H9 (cell line): ENCODE data around the gene GPR176. TPM values are rescaled to one million over a fixed set of nuclear protein-coding genes. Genes with fewer than 3 reads are reported as not detected.

ENCODE experiments used
- DNase-seq: peaks from one replicate; pipeline ENCODE4 v3.0.0-alpha.2; 2017
- H2AFZ ChIP-seq: one replicate; pipeline ENCODE4 v1.6.1; 2013; ENCODE audit warnings: mild to moderate bottlenecking, low read length, control low read depth, moderate library complexity
- H2AK5ac ChIP-seq: 2 replicates; pipeline ENCODE4 v1.6.1; 2013; ENCODE audit warnings: low read length, control low read depth, mixed read lengths; ENCODE audit not compliant: insufficient read length
- H2BK120ac ChIP-seq: one replicate; pipeline ENCODE4 v1.6.1; 2013; ENCODE audit warnings: low read depth, mild to moderate bottlenecking, low read length, control low read depth, inconsistent platforms; ENCODE audit not compliant: poor library complexity, severe bottlenecking
- H2BK12ac ChIP-seq: 2 replicates; pipeline ENCODE4 v1.6.1; 2013; ENCODE audit warnings: low read length, control low read depth, mixed read lengths, low read depth; ENCODE audit not compliant: insufficient read length
- H2BK15ac ChIP-seq: 2 replicates; pipeline ENCODE4 v1.6.1; 2013; ENCODE audit warnings: low read depth, low read length, control low read depth
- H2BK20ac ChIP-seq: one replicate; pipeline ENCODE4 v1.6.1; 2013; ENCODE audit warnings: low read depth, mild to moderate bottlenecking, low read length, control low read depth, inconsistent platforms; ENCODE audit not compliant: poor library complexity, severe bottlenecking
- H2BK5ac ChIP-seq: 2 replicates; pipeline ENCODE4 v1.6.1; 2013; ENCODE audit warnings: low read length, control low read depth, mixed read lengths; ENCODE audit not compliant: insufficient read length
- H3K14ac ChIP-seq: 2 replicates; pipeline ENCODE4 v1.6.1; 2013; ENCODE audit warnings: low read length, control low read depth; ENCODE audit not compliant: insufficient read depth
- H3K18ac ChIP-seq: 2 replicates; pipeline ENCODE4 v1.6.1; 2013; ENCODE audit warnings: low read depth, mild to moderate bottlenecking, mixed read lengths, low read length, control low read depth; ENCODE audit not compliant: insufficient read length
- H3K23ac ChIP-seq: 2 replicates; pipeline ENCODE4 v1.6.1; 2013; ENCODE audit warnings: low read length, control low read depth, mixed read lengths, low read depth; ENCODE audit not compliant: insufficient read length
- H3K23me2 ChIP-seq: 2 replicates; pipeline ENCODE4 v1.6.1; 2013; ENCODE audit warnings: low read depth, mild to moderate bottlenecking, mixed read lengths, low read length, control low read depth; ENCODE audit not compliant: insufficient read length, poor library complexity, severe bottlenecking
- H3K27ac ChIP-seq: 2 replicates; pipeline ENCODE4 v1.5.1; 2013; ENCODE audit warnings: low read length, control low read depth, mixed read lengths, low read depth; ENCODE audit not compliant: insufficient read length
- H3K27me3 ChIP-seq: 2 replicates; pipeline ENCODE4 v1.6.1; 2013; ENCODE audit warnings: low read length, control low read depth, inconsistent platforms; ENCODE audit not compliant: insufficient read depth
- H3K4ac ChIP-seq: 2 replicates; pipeline ENCODE4 v1.6.1; 2013; ENCODE audit warnings: low read depth, mild to moderate bottlenecking, control low read depth, inconsistent platforms, low read length, moderate library complexity
- H3K4me1 ChIP-seq: 2 replicates; pipeline ENCODE4 v1.6.1; 2013; ENCODE audit warnings: low read length, control low read depth, inconsistent platforms; ENCODE audit not compliant: insufficient read depth
- H3K4me2 ChIP-seq: 2 replicates; pipeline ENCODE4 v1.6.1; 2013; ENCODE audit warnings: low read length, control low read depth, mixed read lengths; ENCODE audit not compliant: insufficient read length, insufficient read depth
- H3K56ac ChIP-seq: 2 replicates; pipeline ENCODE4 v1.6.1; 2013; ENCODE audit warnings: low read depth, mild to moderate bottlenecking, mixed read lengths, low read length, control low read depth; ENCODE audit not compliant: insufficient read length
- H3K79me1 ChIP-seq: 2 replicates; pipeline ENCODE4 v1.6.1; 2013; ENCODE audit warnings: low read depth, mild to moderate bottlenecking, moderate library complexity, low read length, control low read depth, inconsistent platforms; ENCODE audit not compliant: insufficient read depth, poor library complexity, severe bottlenecking
- H3K79me2 ChIP-seq: 2 replicates; pipeline ENCODE4 v1.6.1; 2013; ENCODE audit warnings: low read length, control low read depth, inconsistent platforms; ENCODE audit not compliant: insufficient read depth
- H3K9ac ChIP-seq: 2 replicates; pipeline ENCODE4 v1.6.1; 2013; ENCODE audit warnings: low read length, control low read depth, mixed read lengths; ENCODE audit not compliant: insufficient read length; ENCODE audit errors: extremely low read depth
- H3K9me3 ChIP-seq: one replicate; pipeline ENCODE4 v1.6.1; 2013; ENCODE audit warnings: low read depth, low read length, inconsistent platforms; ENCODE audit not compliant: control insufficient read depth
- H3T11ph ChIP-seq: one replicate; pipeline ENCODE4 v1.6.1; 2013; ENCODE audit warnings: mild to moderate bottlenecking, low read length, control low read depth, inconsistent platforms
- H4K20me1 ChIP-seq: one replicate; pipeline ENCODE4 v1.6.1; 2013; ENCODE audit not compliant: control insufficient read depth, insufficient read length, insufficient read depth
- H4K5ac ChIP-seq: 2 replicates; pipeline ENCODE4 v1.6.1; 2013; ENCODE audit warnings: low read depth, mild to moderate bottlenecking, mixed read lengths, low read length, control low read depth; ENCODE audit not compliant: insufficient read length
- H4K8ac ChIP-seq: replicated peaks from 2 replicates; pipeline ENCODE4 v1.6.1; 2013; ENCODE audit warnings: low read length, control low read depth, mixed read lengths, low read depth; ENCODE audit not compliant: insufficient read length
- H4K91ac ChIP-seq: 2 replicates; pipeline ENCODE4 v1.6.1; 2013; ENCODE audit warnings: low read depth, mild to moderate bottlenecking, moderate library complexity, mixed read lengths, low read length, control low read depth; ENCODE audit not compliant: insufficient read length
- H3K27ac Mint-ChIP-seq, 3 experiments: 2 replicates in 2 of 3; 3 replicates in 1 of 3; pipeline ENCODE4 v1.8.0; 2020 to 2021; ENCODE audit warnings: mixed read lengths in 3 of 3, mild to moderate bottlenecking in 1 of 3, moderate library complexity in 1 of 3
- H3K27me3 Mint-ChIP-seq: 2 replicates; pipeline ENCODE4 v1.8.0; 2021; ENCODE audit warnings: low read depth, mild to moderate bottlenecking, moderate library complexity, mixed read lengths
- H3K36me3 Mint-ChIP-seq, 3 experiments: 2 replicates in 2 of 3; 3 replicates in 1 of 3; pipeline ENCODE4 v1.8.0; 2020 to 2021; ENCODE audit warnings: low read depth in 3 of 3, mixed read lengths in 3 of 3; ENCODE audit not compliant: insufficient read depth in 1 of 3
- H3K4me1 Mint-ChIP-seq, 2 experiments: 2 replicates each; pipeline ENCODE4 v1.8.0; 2020; ENCODE audit warnings: mixed read lengths in 2 of 2
- H3K4me3 Mint-ChIP-seq, 2 experiments: 2 replicates in 1 of 2; 3 replicates in 1 of 2; pipeline ENCODE4 v1.8.0; 2020 to 2021; ENCODE audit warnings: mild to moderate bottlenecking in 2 of 2, mixed read lengths in 2 of 2, moderate library complexity in 1 of 2
- H3K9me3 Mint-ChIP-seq, 2 experiments: 2 replicates in 1 of 2; 3 replicates in 1 of 2; pipeline ENCODE4 v1.8.0; 2020; ENCODE audit warnings: mild to moderate bottlenecking in 2 of 2, mixed read lengths in 2 of 2, moderate library complexity in 1 of 2
- CTCF ChIP-seq: fragments of 200-600 bp; sonication (generic); conservative IDR thresholded peaks from 3 replicates; pipeline ENCODE4 v1.8.0; 2021; ENCODE audit warnings: antibody characterized with exemption, mild to moderate bottlenecking
- WGBS: extraction: QIAGEN DNeasy Blood & Tissue Kit; methylation state at CpG from one replicate; pipeline ENCODE4 v1.1.7; 2013; ENCODE audit warnings: missing lambda C conversion rate, low lambda C conversion rate, mixed read lengths; ENCODE audit not compliant: insufficient read length; ENCODE audit errors: extremely low coverage; 5-methylcytosine and 5-hydroxymethylcytosine counted together
- total RNA-seq: library from RNA; stranded (reverse); gene quantifications from 2 replicates; pipeline ENCODE4 v1.2.1, GENCODE V29; 2021

The GPR176 gene
- total RNA-seq, 1 experiment from 2014 or later = 132 TPM

GRCh38 chr15:39783244-39783820, 136.7 kb downstream of the GPR176 start:
- no peak overlapping the region for H3K14ac ChIP-seq
- H3K4me1 Mint-ChIP-seq = peaks cover 51 to 56% of the 10 kb centered on the region in 2 experiments
- no peak overlapping the region for H2BK12ac ChIP-seq
- H3T11ph ChIP-seq = no peak overlapping the region
- no peak for TF ChIP-seq CTCF
- peaks cover 8% of the 10 kb centered on the region for H3K23me2 ChIP-seq
- no peak overlapping the region for H2BK5ac ChIP-seq
- H3K36me3 Mint-ChIP-seq = no peaks in the 10 kb centered on the region
- no peak overlapping the region for H4K8ac ChIP-seq
- no peak overlapping the region for H2BK120ac ChIP-seq
- no peaks in the 10 kb centered on the region for H4K20me1 ChIP-seq
- H3K4me3 Mint-ChIP-seq = peak overlapping the region; percentile 84 to 92
- H3K27ac ChIP-seq = no peak overlapping the region
- H4K91ac ChIP-seq = no peak overlapping the region
- no peak overlapping the region for H2AK5ac ChIP-seq
- H2BK15ac ChIP-seq = no peak overlapping the region
- no peaks in the 10 kb centered on the region; the same call in 1 of the 2 replicates for H3K79me2 ChIP-seq
- H3K27me3 ChIP-seq = no peaks in the 10 kb centered on the region
- H3K4ac ChIP-seq = no peak overlapping the region
- H3K79me1 ChIP-seq = no peaks in the 10 kb centered on the region
- peak overlapping the region; percentile 95 for H3K9ac ChIP-seq
- H3K27ac Mint-ChIP-seq = peak overlapping the region; percentile 57 to 98 (median 93); a peak in 6 of 7 replicates
- no peak for DNase-seq
- no peak overlapping the region for H3K23ac ChIP-seq
- H3K9me3 ChIP-seq = no peaks in the 10 kb centered on the region
- H2AFZ ChIP-seq = no peak overlapping the region
- H3K4me2 ChIP-seq = peak overlapping the region; percentile 92
- H2BK20ac ChIP-seq = no peak overlapping the region
- no CpG with 5 or more reads among the region's 10 CpGs for WGBS
- no peak overlapping the region for H3K56ac ChIP-seq
- no peak overlapping the region for H4K5ac ChIP-seq
- no peak overlapping the region for H3K18ac ChIP-seq
- peaks cover 17% of the 10 kb centered on the region for H3K4me1 ChIP-seq
- no peaks in the 10 kb centered on the region for H3K27me3 Mint-ChIP-seq
- no peaks in the 10 kb centered on the region; a peak in 1 of 5 replicates for H3K9me3 Mint-ChIP-seq
